ENCODE results near the gene FCER1G. TPM values are rescaled to one million over a fixed set of nuclear protein-coding genes. Genes with fewer than 3 reads are reported as not detected.

Gene FCER1G
- total and polyA plus RNA-seq, 9 donors: 7.1 to 270 (median 28.9) TPM

DNA sequence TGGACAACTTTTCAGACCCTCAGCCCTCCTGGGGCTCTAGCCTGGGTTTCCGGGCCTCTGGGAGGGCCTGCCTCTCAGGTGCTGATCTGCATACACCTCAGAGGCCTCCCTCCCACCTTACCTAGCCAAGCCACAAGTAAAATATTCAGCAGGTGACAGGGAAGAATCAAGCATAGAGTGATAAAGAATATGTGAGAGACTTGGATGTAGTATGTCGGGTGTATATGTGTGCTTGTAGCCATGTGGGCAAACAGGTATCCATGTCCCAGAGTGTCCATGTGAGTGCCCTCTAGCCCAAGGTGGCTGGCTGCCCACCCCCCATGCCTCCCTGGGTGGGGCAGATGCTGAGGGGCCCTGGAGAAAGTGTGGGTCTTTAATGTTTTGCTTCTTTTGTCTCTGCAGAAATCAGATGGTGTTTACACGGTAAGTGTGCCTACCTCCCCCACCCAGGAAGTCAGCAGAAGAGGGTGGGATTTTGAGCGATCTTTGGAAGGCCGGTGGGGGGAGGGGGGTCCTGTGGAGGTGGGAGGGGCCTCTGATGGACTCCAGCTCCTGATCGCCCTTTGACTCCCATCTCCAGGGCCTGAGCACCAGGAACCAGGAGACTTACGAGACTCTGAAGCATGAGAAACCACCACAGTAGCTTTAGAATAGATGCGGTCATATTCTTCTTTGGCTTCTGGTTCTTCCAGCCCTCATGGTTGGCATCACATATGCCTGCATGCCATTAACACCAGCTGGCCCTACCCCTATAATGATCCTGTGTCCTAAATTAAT, 3.4 kb downstream of the FCER1G start:
- Histone ChIP-seq H3K27ac (no peak overlapping the region), H3K27me3 (no peaks in the 10 kb centered on the region), H3K36me3 (no peaks in the 10 kb centered on the region), H3K4me3 (no peak overlapping the region), H3K4me1 (ENCODE audit: insufficient read depth) (no peaks in the 10 kb centered on the region), H3K9me3 (no peaks in the 10 kb centered on the region)
- intact Hi-C loops (cut with DNase I): no loop called here
- 73 to 74% (median 74%) methylated on average over 8 of the region's 8 CpGs for WGBS, 3 donors
- no peak for DNase-seq
- TF ChIP-seq POLR2A (IDR thresholded peaks at IDR 0.05) (no peak), CTCF (IDR thresholded peaks at IDR 0.05) (no peak), EP300 (IDR thresholded peaks at IDR 0.05) (no peak)

- intact Hi-C loops (cut with DNase I): no loop called here
- H3K4me3 ChIP-seq: no peak overlapping the region
- DNase-seq: no peak
- H3K9me3 ChIP-seq: no peaks in the 10 kb centered on the region
- TF ChIP-seq EP300 (IDR thresholded peaks at IDR 0.05) (no peak), CTCF (IDR thresholded peaks at IDR 0.05) (no peak), POLR2A (IDR thresholded peaks at IDR 0.05) (no peak)
- no peaks in the 10 kb centered on the region for H3K36me3 ChIP-seq
- no peak overlapping the region for H3K27ac ChIP-seq
- WGBS, 3 donors: 84 to 92% (median 88%) methylated on average over 5 of the region's 5 CpGs
- no peaks in the 10 kb centered on the region for H3K27me3 ChIP-seq
- H3K4me1 ChIP-seq (ENCODE audit: insufficient read depth): no peaks in the 10 kb centered on the region
These were observed 4.2 kb downstream of the FCER1G start for GRCh38 chr1:161219078-161219892.

GRCh38 chr1:161220002-161220401, 4.9 kb downstream of the FCER1G start:
- 81 to 84% (median 84%) methylated on average over 5 of the region's 5 CpGs for WGBS, 3 donors
- intact Hi-C loops (cut with DNase I): loop anchor here in 2 of 4 donors (10.0 kb wide), 2 partner anchors 85 to 165 kb away; partner anchors contain the start of gene MPZ (in 1 of the 2)
- DNase-seq: no peak
- Histone ChIP-seq H3K27ac (no peak overlapping the region), H3K4me1 (ENCODE audit: insufficient read depth) (no peaks in the 10 kb centered on the region), H3K36me3 (no peaks in the 10 kb centered on the region), H3K4me3 (no peak overlapping the region), H3K27me3 (no peaks in the 10 kb centered on the region), H3K9me3 (no peaks in the 10 kb centered on the region)
- no peak for TF ChIP-seq POLR2A (IDR thresholded peaks at IDR 0.05)
- no peak for TF ChIP-seq EP300 (IDR thresholded peaks at IDR 0.05)
- no peak for TF ChIP-seq CTCF (IDR thresholded peaks at IDR 0.05)

DNA sequence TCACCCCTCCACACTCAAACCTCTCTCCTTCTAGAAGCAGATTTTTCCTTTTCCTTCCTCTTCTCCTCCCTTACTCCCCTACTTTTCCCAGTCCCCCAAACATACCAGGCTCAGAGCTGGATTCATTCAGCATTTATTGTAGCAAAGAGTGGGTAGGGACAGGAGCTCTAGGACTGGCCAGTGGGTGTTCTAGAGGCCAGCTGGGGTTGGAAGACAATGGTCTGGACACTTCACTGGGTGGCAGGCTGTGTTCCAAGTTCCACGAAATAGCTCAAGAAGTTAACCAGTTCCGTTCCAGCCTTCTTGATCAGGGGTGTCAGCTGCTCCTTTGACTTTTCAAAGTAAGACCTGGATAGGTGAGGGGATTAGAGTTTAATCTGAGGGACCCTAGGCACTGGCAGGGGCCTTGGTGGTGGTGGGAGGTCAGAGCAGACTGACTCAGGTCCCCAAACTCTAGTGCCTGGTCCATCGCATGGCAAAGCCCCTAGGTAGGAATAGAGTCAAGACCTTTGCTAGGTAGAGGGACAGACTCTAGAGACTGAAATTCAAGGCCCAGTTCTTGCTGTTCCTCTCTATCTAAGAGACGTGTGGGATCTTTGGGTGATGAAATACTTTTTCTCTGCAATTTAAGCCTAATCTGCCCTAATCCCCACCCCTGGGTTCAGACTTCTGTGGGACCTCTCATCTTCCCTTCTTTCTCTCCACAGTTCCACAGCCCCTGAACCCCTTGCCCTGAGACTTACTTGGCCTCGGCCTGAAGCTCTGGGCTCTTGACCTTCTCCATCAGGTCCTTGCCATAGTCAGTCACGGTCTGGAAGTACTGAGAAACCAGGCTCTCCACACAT, 7.3 kb downstream of the FCER1G start:
- WGBS, 3 donors: 72 to 77% (median 74%) methylated on average over 6 of the region's 6 CpGs
- intact Hi-C loops (cut with DNase I): loop anchor here in 2 of 4 donors (10.0 kb wide), 2 partner anchors 82 to 162 kb away; partner anchors contain the start of gene MPZ (in 1 of the 2)
- H3K4me1 ChIP-seq (ENCODE audit: insufficient read depth): peaks cover 3% of the 10 kb centered on the region
- H3K27me3 ChIP-seq: no peaks in the 10 kb centered on the region
- H3K9me3 ChIP-seq: no peaks in the 10 kb centered on the region
- H3K4me3 ChIP-seq: no peak overlapping the region
- no peak for TF ChIP-seq EP300 (IDR thresholded peaks at IDR 0.05)
- TF ChIP-seq CTCF (IDR thresholded peaks at IDR 0.05): no peak
- DNase-seq: no peak
- H3K27ac ChIP-seq: no peak overlapping the region
- H3K36me3 ChIP-seq: no peaks in the 10 kb centered on the region
